DMS153 treated with DMSO at 0.1 percent for 48 hours (cell line): ENCODE results near the gene SPCS3.
"Not testable (repeated sequence)": the region's sequence is repeated elsewhere in the genome, so short reads cannot be mapped to it uniquely, and the experiment has no call there.

Experiments used
- DNase-seq: peaks from one replicate; lab custom pipeline; 2025; ENCODE audit not compliant: unreplicated experiment; lab: John Stamatoyannopoulos, UW

Gene SPCS3

DNA sequence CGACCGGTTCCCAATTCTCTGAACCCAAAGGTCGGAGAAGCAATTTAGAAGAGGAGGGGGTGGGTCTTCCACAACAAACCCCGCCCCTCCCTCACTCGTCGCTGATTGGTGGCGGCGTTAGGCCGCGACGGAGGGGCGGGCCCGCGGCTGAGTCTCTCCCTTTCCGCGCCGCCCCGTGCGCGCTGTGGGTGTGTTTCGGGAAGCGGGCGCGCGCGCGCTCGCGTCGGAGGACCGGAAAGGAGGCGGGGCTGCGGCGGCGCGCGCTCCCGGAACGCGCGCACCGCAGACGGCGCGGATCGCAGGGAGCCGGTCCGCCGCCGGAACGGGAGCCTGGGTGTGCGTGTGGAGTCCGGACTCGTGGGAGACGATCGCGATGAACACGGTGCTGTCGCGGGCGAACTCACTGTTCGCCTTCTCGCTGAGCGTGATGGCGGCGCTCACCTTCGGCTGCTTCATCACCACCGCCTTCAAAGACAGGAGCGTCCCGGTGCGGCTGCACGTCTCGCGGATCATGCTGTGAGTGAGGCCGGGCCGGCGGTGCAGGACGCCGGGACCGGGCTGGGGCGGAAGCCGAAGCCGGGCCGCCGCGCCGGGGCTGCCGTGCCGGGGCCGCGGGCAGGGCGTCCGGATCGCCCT, at the start of gene SPCS3:
Gene SPCS3 (plus strand): TSS at position 263 of the 636 bp plus-strand sequence. CDS start 111 bp downstream, at position 374.
- DNase-seq, result peak; percentile 91

GRCh38 chr4:176270669-176271068, 49.1 kb upstream of the SPCS3 start:
- no peak for DNase-seq

DNA sequence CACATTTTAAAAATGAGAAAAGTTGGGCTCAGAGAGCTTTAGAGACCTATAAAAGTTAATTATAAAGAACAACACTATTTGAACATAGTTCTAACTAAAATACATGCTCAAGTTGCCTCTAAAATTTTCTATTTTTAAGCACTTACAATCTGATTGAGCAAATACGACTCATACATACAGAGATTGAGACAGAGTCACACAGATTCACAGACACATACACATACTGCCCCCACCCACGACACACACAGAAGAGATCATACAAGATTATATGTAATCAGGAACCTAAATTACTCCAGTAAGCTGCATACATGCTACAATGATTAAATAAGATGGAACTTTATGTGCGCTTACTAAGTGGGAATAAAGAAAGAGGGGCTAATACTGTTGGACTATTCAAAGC, 48.0 kb upstream of the SPCS3 start:
- no peak for DNase-seq

- DNase-seq, result no peak
Measured at GRCh38 chr4:176272799-176273198, 47.0 kb upstream of the SPCS3 start.

- no peak for DNase-seq
Measured at GRCh38 chr4:176273736-176274135, 46.0 kb upstream of the SPCS3 start.

- no peak for DNase-seq
Measured at GRCh38 chr4:176274441-176274840, 45.3 kb upstream of the SPCS3 start.

GRCh38 chr4:176276710-176277109, 43.1 kb upstream of the SPCS3 start:
- no peak for DNase-seq

DNA sequence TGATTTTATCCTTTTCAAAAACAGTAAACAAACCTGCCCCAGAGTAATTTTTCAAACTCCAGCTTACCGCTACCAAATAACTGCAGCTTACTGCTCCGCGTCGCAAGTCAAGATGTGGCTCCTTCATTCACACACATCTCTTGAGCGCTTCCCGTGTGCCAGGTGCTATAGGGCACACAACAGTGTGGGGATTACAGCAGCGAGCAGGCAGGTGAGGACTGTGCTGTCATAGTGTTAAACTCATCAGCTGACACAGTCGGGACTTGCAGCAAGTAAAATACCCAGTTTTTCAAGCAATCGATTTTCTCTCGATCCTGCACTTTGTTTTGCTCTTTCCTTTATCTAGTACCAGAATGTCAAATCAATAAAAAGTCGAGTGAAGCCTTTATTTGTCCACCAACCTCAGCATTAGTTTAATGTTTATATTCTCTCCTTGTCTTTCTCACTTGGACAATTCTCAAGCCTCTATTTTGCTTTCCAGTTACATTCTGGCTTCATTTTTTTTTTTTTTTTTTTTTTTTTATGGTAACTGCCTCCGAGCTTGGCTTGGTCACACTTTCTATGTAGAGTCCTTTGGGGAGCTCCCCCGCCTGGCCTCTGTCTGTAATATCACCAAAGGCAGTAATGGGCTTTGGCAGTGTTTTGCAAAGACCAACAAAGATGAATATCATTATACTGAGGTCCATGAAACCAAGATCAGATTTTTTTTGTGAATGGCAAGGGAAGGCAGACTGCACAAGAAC, 42.4 kb upstream of the SPCS3 start:
- DNase-seq, result peak; percentile 43

GRCh38 chr4:176279560-176279959, 40.2 kb upstream of the SPCS3 start:
- not testable (repeated sequence) for DNase-seq

GRCh38 chr4:176286728-176287127, 33.0 kb upstream of the SPCS3 start:
- no peak for DNase-seq

- no peak for DNase-seq
Measured at GRCh38 chr4:176287546-176287945, 32.2 kb upstream of the SPCS3 start.

DNA sequence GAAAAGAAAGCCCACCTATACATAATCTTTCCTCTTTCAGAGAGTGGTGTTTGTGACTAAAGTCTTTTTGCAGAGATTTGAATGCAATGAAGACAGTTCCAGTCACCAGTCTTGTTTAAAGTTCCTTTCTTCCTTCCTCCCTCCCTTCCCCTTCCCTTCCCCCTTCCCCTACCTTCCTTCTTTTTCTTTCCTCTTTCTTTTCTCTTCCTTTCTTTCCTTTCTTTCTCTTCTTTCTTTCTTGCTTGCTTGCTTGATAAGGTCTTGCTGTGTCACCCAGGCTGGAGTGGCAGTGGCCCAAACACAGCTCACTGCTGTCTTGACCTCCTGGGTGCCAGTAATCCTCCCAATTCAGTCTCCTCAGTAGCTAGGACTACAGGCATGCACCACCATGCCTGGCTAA, 31.7 kb upstream of the SPCS3 start:
- DNase-seq, result no peak

GRCh38 chr4:176289561-176289960, 30.2 kb upstream of the SPCS3 start:
- no peak for DNase-seq

GRCh38 chr4:176290520-176290919, 29.2 kb upstream of the SPCS3 start:
- no peak for DNase-seq

DNA sequence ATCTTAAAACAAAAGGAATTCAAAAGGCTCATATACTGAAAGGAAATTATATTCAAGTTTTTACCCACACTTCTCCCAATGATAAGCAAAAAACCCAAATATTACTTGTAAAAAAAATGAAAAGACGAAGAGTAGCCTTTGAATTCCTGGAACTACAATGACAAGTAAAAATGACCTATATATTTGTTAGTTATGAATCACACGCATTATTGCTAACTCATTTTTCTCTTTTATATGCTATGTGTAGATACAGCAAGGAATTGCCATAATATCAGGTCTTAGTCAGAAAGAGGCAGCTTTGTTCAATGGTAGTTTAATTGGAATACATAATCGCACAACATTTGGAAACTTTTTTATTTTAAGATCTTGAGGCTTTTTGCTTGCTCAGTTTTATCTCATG, 28.0 kb upstream of the SPCS3 start:
- DNase-seq, result no peak

GRCh38 chr4:176292920-176293319, 26.8 kb upstream of the SPCS3 start:
- DNase-seq, result no peak

- DNase-seq, result no peak
Measured at GRCh38 chr4:176293660-176294059, 26.1 kb upstream of the SPCS3 start.

DNA sequence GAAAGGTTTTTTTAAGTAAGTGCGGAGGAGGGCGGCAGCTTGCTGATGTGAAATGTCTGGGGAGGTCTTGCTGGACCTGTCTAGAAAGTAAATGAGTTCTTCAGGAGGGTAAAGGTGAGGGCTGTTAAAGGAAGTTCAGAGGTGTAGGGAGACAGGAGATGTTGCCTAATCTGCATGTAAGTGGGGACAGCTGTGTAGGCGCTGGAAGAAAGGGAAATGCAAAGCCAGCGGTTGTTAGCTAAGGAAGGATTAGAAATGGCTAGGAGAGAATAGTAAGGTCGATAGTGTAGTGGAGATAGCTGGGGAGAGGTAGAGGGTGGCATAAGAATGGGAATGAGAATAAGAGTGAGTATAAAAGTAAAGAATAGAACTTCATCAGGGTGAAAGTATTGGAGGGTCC, 23.9 kb upstream of the SPCS3 start:
- not testable (repeated sequence) for DNase-seq

GRCh38 chr4:176298664-176299063, 21.1 kb upstream of the SPCS3 start:
- no peak for DNase-seq

- DNase-seq, result no peak
Measured at GRCh38 chr4:176300036-176300435, 19.7 kb upstream of the SPCS3 start.

DNA sequence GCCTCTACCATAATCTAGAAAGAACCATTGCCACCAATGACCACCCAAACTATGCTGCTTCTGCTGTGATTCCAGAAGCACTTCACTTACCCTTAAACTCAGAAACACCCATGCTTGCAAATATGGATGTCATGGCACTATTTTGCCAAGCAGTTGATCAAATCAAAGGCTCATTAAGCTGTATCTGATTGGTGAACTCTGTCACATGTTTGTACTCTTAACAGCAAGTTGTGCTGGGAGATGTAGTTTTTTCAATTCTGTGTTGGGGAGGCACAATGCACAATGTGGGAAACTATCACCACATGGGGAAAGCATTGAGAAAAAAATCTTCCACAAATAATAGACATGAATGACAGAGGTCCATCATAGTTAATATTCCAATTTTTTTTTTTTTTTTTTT, 19.2 kb upstream of the SPCS3 start:
- no peak for DNase-seq
